Activated T-cell treated with anti-CD3 and anti-CD28 coated beads for 1 hour (primary cell): ENCODE data around the gene SPATA18.
"Not testable (repeated sequence)": the region's sequence is repeated elsewhere in the genome, so short reads cannot be mapped to it uniquely, and the experiment has no call there.

ENCODE experiments used
- DNase-seq: peaks from one replicate; pipeline ENCODE4 v3.0.0-alpha.2; 2020; ENCODE audit warnings: low read depth

The SPATA18 gene

GRCh38 chr4:52052475-52052780, 1.3 kb downstream of the SPATA18 start:
- no peak for DNase-seq

DNA sequence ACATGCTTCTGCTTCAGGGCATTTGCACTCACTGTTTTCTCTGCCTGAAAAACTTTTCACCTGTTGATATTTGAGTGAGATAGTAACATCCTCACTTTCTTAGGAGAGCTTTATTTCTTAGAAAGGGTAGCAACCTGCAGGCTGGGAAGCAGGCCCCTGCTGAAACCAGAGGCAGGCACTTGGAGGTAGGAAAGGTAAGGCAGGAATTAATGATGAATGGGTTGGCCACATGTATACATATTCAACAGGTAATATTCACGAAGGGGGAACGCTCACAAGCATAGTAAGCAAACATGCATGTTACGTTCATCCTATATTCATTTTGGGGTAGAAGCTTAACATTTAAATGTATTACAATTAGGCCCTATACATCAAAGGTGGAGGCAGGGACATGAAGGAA, 3.1 kb downstream of the SPATA18 start:
- no peak for DNase-seq

DNA sequence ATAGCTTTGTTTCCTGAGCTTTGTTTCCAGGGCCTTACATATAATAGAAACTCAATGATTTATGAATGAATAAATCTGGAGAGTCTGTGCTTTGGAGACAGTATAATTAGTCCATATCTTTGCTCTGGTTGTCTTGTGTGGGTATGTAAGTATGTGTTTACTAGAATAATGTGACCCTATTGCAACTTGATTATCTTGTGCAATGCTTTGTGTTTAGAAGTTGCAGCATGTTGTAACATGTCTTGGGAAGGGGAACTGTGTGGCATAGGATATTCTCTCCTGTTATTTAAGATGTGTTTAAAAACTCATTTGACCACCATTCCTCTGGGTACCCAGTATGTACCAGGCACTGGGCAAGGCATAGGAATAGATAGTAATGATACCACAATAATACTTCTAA, 6.1 kb downstream of the SPATA18 start:
- DNase-seq = no peak

GRCh38 chr4:52058275-52058674, 7.2 kb downstream of the SPATA18 start:
- no peak for DNase-seq

DNA sequence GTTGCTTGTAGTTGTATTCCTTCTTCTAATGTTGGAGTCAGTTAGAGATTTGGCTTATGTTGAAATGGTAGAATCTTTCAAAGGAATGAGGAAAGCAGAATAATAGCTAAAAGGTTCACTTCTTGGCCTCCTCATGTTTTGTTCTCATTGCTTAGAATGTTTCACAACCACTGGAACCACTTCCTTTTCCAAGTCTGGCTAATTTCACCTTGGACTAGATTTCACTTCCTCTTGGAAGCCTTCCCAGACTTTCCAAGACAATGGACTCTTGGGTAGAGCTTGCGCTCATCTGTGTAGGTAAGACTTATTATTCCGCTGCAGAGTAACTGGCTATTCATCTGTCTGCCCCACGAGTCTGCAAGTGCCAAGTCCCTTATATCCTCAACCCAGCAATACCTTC, 8.3 kb downstream of the SPATA18 start:
- DNase-seq = no peak

- no peak for DNase-seq
Measured at GRCh38 chr4:52069571-52069970, 18.5 kb downstream of the SPATA18 start.

DNA sequence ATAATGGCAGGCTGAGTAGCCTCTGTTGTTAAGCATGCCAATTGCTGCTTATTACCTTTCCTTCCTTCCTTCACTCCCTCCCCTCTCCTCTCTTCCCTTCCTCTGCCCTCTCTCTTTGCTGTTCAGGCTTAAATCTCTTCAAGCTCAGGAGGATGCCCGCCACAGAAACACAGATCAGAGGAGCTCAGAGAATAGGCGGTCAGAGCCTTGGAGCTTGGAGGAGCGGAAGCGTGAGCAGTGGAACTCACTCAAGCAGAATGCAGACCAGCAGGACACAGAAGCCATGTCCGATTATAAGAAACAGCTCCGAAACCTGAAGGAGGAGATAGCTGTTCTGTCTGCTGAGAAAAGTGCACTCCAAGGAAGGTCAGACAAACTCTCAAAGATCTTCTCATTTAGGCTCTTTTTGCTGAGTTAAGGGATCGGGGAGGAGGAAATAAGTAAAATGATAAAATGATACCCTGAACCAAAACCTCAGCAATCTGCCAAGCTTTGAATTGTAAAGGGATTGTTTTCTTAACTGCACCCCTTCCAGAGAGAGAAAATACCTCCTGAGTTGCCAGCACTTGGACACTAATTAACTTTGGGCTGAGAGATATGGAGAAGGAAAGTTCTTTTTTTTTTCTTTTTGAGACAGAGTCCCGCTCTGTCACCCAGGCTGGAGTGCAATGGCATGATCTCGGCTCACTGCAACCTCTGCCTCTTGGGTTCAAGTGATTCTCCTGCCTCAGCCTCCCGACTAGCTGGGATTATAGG, 20.9 kb downstream of the SPATA18 start:
- DNase-seq = no peak

GRCh38 chr4:52076731-52077130, 25.6 kb downstream of the SPATA18 start:
- no peak for DNase-seq

GRCh38 chr4:52079659-52080058, 28.6 kb downstream of the SPATA18 start:
- DNase-seq = no peak

DNA sequence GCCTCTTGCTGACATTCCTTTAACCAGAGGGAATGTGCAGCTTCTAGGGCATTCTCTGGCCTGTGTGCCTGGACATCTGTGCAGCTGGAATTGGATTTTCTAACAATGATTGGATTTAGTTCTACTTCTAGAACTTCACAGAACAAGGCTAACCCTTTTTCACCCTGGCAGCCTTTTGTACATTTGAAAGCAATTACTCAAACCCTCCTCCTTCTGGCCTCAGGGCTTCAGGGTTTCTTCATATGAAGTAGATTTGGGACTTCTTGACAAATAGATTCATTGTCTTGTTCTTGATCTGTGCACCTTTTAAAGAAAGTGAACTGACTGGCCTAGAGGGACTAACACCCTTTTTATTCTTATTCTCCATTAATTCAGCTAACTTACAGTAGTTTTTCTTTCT, 30.1 kb downstream of the SPATA18 start:
- DNase-seq = no peak

DNA sequence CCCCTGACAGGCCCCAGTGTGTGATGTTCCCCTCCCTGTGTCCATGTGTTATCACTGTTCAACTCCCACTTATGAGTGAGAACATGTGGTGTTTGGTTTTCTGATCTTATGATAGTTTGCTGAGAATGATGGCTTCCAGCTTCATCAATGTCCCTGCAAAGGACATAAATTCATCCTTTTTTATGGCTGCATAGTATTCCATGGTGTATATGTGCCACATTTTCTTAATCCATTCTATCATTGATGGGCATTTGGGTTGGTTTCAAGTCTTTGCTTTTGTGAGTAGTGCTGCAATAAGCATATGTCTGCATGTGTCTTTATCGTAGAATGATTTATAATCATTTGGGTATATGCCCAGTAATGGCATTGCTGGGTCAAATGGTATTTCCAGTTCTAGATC, 35.3 kb downstream of the SPATA18 start:
- not testable (repeated sequence) for DNase-seq

DNA sequence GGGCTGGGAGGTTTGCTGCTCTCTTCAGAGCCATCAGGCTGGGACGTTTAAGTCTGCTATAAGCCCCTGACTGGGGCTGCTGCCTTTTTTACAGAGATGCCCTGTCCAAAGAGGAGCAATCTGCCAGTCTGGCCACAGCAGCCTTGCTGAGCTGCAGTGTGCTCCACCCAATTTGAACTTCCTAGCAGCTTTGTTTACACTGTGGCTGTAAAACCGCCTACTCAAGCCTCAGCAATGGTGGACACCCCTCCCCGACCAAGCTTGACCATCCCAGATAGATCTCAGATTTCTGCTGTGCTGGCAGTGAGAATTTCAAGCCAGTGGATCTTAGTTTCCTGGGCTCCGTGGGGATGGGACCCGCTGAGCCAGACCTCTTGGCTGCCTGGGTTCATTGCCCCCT, 40.7 kb downstream of the SPATA18 start:
- DNase-seq = no peak

DNA sequence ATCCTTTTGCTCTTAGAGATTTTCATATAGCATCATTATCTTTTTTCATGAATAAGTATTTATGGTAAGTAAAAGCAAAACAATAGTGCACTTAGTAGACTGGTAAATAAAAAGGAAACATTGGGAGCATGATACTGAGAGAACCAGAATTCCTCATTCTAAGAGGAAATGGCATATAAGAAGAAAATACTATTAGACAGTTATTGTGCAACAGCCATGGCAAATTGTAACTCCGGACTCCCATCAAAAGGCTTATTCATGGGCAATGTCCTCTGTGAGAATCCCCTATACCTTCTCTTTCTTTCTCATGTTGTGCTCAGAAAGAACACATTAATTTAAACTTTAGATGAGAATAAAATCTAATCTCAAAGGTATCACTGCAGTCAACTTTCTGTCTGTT, 42.4 kb downstream of the SPATA18 start:
- no peak for DNase-seq

- no peak for DNase-seq
Measured at GRCh38 chr4:52094376-52095145, 43.5 kb downstream of the SPATA18 start.

DNA sequence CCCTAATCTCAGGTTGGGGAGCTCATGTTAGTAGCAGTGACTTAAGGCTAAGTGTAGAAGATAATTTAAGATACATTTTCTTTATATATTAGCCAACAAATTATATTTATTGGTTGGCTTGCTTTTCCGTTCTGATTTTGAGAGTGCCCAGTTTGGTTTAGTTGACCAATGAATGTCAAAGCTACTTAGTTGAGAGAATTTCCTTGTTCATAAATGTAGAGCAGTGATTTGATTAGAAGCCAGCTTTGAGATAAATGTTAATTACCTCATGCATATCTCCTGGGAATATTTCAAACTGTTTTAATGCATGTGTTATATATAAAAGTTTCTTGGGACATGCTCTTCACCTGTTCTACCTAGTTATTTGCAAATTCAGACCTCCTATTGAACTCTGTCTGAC, 44.3 kb downstream of the SPATA18 start:
- DNase-seq = no peak

DNA sequence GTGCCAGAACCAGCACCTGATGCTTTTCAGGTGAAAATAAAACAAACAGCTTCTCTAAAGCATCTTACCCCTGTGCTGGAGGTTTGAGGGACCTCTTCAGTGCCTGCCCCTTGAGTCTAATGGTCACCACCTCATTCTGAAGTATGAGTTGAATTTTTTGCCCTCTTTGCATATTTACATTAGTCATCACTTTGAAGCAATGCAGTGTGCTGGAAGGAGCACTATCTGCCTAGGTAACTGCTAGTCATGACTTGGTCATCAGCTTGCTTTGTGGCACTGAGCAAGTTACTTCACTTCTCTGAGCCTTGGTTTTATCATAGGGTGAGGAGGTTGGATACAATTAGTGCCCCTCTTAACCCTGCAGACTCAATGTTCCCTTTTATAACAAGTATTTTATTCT, 44.9 kb downstream of the SPATA18 start:
- DNase-seq = no peak

- DNase-seq = no peak
Measured at GRCh38 chr4:52098618-52099017, 47.5 kb downstream of the SPATA18 start.

GRCh38 chr4:52099860-52100461, 48.9 kb downstream of the SPATA18 start:
- no peak for DNase-seq

DNA sequence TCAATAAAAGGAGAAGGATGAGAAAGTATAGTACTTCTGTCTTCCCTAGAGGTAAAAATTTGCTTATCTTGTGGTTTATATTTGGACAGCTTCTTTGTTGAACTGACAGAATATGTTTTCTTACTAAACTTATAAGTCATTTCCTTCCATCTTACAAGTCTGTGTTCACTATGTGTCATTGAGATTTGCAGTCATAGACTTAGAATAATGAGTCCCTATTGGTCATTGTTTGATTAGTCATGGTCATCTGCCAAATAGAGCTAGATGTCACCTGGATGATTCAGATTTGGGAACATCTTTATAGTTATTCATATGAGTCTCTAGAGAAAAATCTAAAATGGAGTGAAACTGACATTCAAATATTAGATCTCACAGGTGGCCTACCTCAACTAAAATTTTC, 51.5 kb downstream of the SPATA18 start:
- no peak for DNase-seq

- DNase-seq = no peak
Measured at GRCh38 chr4:52103319-52103718, 52.2 kb downstream of the SPATA18 start.

DNA sequence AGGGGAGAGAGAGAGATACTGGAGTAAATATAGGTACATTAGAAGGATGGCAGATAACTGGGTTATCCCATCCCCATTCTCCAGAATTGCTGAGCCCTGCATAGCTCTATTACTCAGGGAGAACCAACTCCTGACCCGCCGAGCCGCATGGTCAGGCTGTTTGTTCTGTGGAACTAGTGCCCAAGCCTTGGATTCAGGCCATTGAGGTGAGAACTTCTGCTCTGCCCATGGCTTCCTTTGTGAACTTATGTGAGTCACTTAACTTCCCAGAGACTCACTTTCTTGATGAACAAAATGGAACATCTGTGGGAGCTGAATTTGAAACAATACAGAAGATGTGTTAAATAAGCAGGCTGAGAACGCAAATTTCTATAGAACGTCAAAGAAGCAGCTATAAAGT, 54.2 kb downstream of the SPATA18 start:
- DNase-seq = no peak

GRCh38 chr4:52106191-52106590, 55.1 kb downstream of the SPATA18 start:
- no peak for DNase-seq

DNA sequence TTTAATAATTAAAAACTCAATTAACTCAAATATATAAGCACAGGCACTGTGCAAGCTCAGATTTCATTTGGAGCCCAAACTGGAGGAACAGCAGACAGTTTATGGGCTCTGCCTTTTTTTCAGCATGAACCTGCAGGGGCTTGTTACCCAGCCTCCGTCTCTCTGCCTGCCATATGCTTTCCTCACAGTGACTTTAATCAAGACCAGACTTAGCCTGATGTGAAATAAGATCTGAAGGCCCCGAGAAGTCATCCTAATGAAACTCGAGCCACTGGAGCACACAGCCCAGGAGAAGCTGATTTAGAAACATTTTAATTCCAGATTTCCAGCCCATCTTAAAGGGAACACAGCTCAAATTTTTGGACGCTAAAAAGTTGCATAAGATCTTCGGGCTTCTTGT, 55.6 kb downstream of the SPATA18 start:
- no peak for DNase-seq

- no peak for DNase-seq
Measured at GRCh38 chr4:52107336-52107735, 56.2 kb downstream of the SPATA18 start.
